NT2/D1 (cell line): Measurements from ENCODE around the gene UACA.

Experiments used
- SUZ12 ChIP-seq: IDR thresholded peaks from 2 replicates; pipeline ENCODE4 v1.6.1; 2011; ENCODE audit not compliant: insufficient read length, insufficient read depth; ENCODE audit errors: extremely low read depth
- ZNF274 ChIP-seq: IDR thresholded peaks from 2 replicates; pipeline ENCODE4 v1.6.1; 2011; ENCODE audit warnings: mild to moderate bottlenecking, low read depth, low read length

DNA sequence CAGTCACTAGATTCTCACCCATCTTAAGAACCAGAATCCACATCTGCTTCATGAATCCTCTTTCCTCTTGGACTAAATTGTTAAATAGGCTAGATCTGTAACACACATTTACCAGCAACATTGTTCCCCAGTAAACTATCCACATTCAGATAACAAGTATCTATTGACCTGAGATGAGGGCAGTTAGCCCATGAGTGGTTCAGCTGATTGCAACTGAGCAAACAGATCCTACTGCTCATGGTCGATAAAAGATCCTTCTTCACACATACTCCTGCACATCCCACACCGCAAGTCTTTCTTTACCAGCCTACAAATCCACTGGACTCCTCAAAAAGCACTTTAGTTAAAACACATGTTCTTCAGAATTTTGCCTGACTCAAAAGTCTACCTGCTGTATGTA lies 59.2 kb downstream of the UACA start:
- TF ChIP-seq ZNF274 (no peak), SUZ12 (no peak)
